ENCODE measurements around the gene NPM3.

GRCh38 chr10:101824736-101825135 lies 41.5 kb upstream of the NPM3 start:
- TF ChIP-seq CTCF (IDR thresholded peaks at IDR 0.05; ENCODE audit: low read length) (no peak), EZH2phosphoT487 (IDR thresholded peaks at IDR 0.05; ENCODE audit: low read length) (no peak), EZH2 (optimal IDR thresholded peaks at IDR 0.05; ENCODE audit: low read depth, low read length) (no peak)
